ENCODE results near the gene NSD1. TPM values are rescaled to one million over a fixed set of nuclear protein-coding genes. Genes with fewer than 3 reads are reported as not detected.
"Not testable (repeated sequence)": the region's sequence is repeated elsewhere in the genome, so short reads cannot be mapped to it uniquely, and the experiment has no call there.

The NSD1 gene
- total and polyA plus RNA-seq, 2 donors (not counting 1 experiment from before 2014, with no cell fraction given), result 19.3 to 52.8 TPM

DNA sequence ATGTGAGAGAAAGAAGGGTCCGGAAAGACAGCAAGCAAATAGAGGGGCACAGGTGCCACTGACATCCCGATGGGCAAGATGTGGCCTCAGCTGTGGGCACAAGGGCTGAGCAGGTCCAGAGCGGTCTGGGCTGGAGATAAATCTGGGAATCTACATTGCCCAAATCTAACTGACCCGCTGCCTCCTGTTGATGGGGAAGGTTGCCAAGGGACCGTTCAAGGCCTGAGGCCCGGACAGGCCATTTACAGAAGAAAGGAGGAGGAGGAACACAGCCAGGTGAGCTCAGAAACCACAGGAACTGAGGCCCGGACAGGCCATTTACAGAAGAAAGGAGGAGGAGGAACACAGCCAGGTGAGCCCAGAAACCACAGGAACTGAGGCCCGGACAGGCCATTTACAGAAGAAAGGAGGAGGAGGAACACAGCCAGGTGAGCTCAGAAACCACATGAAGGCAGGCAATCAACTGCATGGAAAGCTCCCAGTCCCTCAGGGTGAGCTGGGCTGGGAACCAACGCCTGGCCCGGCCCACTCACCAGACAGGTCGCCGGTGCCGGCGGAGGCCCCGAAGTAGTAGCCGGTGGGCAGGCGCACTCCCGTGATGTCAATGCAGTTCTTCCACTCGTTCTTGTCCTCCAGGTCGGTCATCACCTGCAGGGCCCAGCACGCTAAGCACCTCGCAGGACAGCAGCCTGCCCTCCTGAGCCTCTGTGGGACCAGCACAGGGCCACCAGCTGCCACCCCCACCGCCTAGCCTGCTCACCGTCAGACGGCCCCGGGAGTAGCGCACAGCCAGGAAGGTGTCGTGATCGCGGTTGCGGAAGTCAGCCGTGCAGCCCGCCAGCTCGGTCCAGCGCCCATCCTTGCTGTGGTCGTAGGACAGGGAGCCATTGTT, 203.3 kb downstream of the NSD1 start:
- no peak for TF ChIP-seq EZH2 (IDR thresholded peaks at IDR 0.05; ENCODE audit: low read length, missing control alignments)
- TF ChIP-seq, protein P1, sequence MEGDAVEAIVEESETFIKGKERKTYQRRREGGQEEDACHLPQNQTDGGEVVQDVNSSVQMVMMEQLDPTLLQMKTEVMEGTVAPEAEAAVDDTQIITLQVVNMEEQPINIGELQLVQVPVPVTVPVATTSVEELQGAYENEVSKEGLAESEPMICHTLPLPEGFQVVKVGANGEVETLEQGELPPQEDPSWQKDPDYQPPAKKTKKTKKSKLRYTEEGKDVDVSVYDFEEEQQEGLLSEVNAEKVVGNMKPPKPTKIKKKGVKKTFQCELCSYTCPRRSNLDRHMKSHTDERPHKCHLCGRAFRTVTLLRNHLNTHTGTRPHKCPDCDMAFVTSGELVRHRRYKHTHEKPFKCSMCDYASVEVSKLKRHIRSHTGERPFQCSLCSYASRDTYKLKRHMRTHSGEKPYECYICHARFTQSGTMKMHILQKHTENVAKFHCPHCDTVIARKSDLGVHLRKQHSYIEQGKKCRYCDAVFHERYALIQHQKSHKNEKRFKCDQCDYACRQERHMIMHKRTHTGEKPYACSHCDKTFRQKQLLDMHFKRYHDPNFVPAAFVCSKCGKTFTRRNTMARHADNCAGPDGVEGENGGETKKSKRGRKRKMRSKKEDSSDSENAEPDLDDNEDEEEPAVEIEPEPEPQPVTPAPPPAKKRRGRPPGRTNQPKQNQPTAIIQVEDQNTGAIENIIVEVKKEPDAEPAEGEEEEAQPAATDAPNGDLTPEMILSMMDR (conservative IDR thresholded peaks at IDR 0.05 in 1 of 2, IDR thresholded peaks at IDR 0.05 in 1 of 2; ENCODE audit: low read depth in 1 of 2, low read length in 2 of 2), result no peak
- Histone ChIP-seq H3K79me2 (ENCODE audit: control insufficient read depth, insufficient read depth, low read length) (peaks cover 5% of the 10 kb centered on the region), H3K4me3 (replicated peaks in 1 of 4; ENCODE audit: control extremely low read depth in 1 of 4, insufficient read depth in 1 of 4, low read depth in 3 of 4, low read length in 4 of 4) (no peak overlapping the region), H3K27ac (ENCODE audit: insufficient read depth, low read length) (no peak overlapping the region), H3K4me1 (ENCODE audit: control insufficient read depth, extremely low read depth, insufficient read depth, low read length) (no peaks in the 10 kb centered on the region), H3K9ac (ENCODE audit: insufficient read depth, low read length) (no peak overlapping the region), H3K9me3 (ENCODE audit: control insufficient read depth, insufficient read depth, low read depth, low read length) (no peaks in the 10 kb centered on the region), H4K20me1 (ENCODE audit: control insufficient read depth, extremely low read depth, insufficient read depth, low read length) (no peaks in the 10 kb centered on the region), H3K27me3 (ENCODE audit: control insufficient read depth, insufficient read depth, low read length) (no peaks in the 10 kb centered on the region), H3K4me2 (ENCODE audit: extremely low read depth, insufficient read depth, low read length) (no peak overlapping the region), H2AFZ (ENCODE audit: low read length) (no peak overlapping the region), H3K36me3 (ENCODE audit: control insufficient read depth, insufficient read depth, low read length) (peaks cover 34% of the 10 kb centered on the region)
- DNase-seq (ENCODE audit: low read depth in 2 of 2), result no peak

DNA sequence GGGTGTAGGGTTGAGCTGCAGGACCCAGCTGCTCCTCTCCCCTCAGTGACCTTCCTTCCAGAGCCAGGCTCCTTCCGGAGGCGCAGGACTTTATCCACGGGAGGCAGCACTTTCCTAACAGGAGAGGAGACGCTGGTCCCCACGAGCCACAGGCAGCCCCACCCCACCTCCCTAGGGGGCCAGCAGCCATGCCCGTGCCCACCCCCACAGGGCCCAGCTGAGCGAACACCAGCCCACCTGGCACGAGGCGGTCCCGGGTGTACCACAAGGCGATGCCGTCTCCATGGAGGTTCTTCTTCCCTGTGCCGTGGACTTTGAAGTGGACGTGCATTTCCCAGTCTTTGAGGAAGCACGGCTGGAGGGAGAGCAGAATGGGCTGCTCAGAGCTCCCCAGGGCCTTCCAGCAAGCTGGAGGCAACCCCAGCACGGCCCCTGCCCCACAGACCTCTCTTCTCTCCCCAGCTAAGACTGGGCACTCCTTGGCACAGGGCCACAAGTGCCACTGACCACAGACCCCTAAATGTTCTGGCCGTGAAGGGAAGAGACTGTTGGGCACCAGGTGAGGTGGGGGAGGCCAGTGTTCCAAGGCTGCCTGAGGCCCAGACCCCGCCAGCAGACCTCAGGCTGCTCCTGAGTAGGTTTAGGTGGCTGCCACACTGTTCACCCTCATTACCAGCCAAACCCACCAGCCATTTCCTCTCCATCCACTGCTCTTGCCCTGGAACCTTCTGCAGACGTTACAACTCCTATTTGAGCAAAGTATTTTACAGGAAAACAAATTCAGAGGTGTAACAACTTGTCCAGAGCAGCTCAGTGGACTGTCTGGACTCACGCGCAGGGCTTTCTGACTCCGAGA, 204.9 kb downstream of the NSD1 start:
- Histone ChIP-seq H4K20me1 (ENCODE audit: control insufficient read depth, extremely low read depth, insufficient read depth, low read length) (no peaks in the 10 kb centered on the region), H3K9me3 (ENCODE audit: control insufficient read depth, insufficient read depth, low read depth, low read length) (no peaks in the 10 kb centered on the region), H3K27me3 (ENCODE audit: control insufficient read depth, insufficient read depth, low read length) (no peaks in the 10 kb centered on the region), H3K36me3 (ENCODE audit: control insufficient read depth, insufficient read depth, low read length) (peaks cover 28% of the 10 kb centered on the region), H3K4me1 (ENCODE audit: control insufficient read depth, extremely low read depth, insufficient read depth, low read length) (no peaks in the 10 kb centered on the region), H2AFZ (ENCODE audit: low read length) (no peak overlapping the region), H3K4me2 (ENCODE audit: extremely low read depth, insufficient read depth, low read length) (no peak overlapping the region), H3K27ac (ENCODE audit: insufficient read depth, low read length) (no peak overlapping the region), H3K4me3 (replicated peaks in 1 of 4; ENCODE audit: control extremely low read depth in 1 of 4, insufficient read depth in 1 of 4, low read depth in 3 of 4, low read length in 4 of 4) (no peak overlapping the region), H3K79me2 (ENCODE audit: control insufficient read depth, insufficient read depth, low read length) (peaks cover 9% of the 10 kb centered on the region), H3K9ac (ENCODE audit: insufficient read depth, low read length) (no peak overlapping the region)
- DNase-seq (ENCODE audit: low read depth in 2 of 2), result no peak
- TF ChIP-seq, protein P1 (conservative IDR thresholded peaks at IDR 0.05 in 1 of 2, IDR thresholded peaks at IDR 0.05 in 1 of 2; ENCODE audit: low read depth in 1 of 2, low read length in 2 of 2), result no peak
- TF ChIP-seq EZH2 (IDR thresholded peaks at IDR 0.05; ENCODE audit: low read length, missing control alignments), result no peak

DNA sequence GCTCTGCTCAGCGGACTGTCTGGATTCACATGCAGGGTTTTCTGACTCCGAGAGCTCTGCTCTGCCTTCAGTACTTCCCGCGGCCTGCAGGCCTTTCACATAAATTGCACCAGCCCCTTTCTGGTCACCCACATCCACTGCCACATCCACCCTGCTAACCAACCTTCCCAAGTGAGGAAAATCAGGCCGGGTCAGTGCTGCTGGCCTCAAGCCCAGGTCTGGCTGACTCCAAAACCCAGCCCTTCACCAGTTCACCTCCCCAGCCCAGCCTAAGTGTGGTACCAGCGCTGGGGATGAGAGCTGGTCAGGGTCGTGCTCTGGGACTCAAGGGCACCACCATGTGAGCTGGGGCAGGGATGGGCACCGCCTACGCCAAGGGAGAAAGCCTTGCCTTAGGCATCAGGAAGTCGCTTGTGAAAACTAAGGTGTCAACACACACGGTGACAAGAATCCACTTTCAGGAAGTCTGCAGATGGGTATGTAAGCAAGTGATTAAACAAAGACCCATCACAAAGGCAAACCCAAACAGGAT, 205.6 kb downstream of the NSD1 start:
- H3K27me3 ChIP-seq (ENCODE audit: control insufficient read depth, insufficient read depth, low read length), result no peaks in the 10 kb centered on the region
- H3K36me3 ChIP-seq (ENCODE audit: control insufficient read depth, insufficient read depth, low read length), result peaks cover 22% of the 10 kb centered on the region
- DNase-seq (ENCODE audit: low read depth in 2 of 2), result no peak
- no peak overlapping the region for H3K4me2 ChIP-seq (ENCODE audit: extremely low read depth, insufficient read depth, low read length)
- no peak overlapping the region for H3K4me3 ChIP-seq (replicated peaks in 1 of 4; ENCODE audit: control extremely low read depth in 1 of 4, insufficient read depth in 1 of 4, low read depth in 3 of 4, low read length in 4 of 4)
- H3K4me1 ChIP-seq (ENCODE audit: control insufficient read depth, extremely low read depth, insufficient read depth, low read length), result no peaks in the 10 kb centered on the region
- H3K9me3 ChIP-seq (ENCODE audit: control insufficient read depth, insufficient read depth, low read depth, low read length), result no peaks in the 10 kb centered on the region
- TF ChIP-seq, protein P1 (conservative IDR thresholded peaks at IDR 0.05 in 1 of 2, IDR thresholded peaks at IDR 0.05 in 1 of 2; ENCODE audit: low read depth in 1 of 2, low read length in 2 of 2), result no peak
- no peak for TF ChIP-seq EZH2 (IDR thresholded peaks at IDR 0.05; ENCODE audit: low read length, missing control alignments)
- H3K79me2 ChIP-seq (ENCODE audit: control insufficient read depth, insufficient read depth, low read length), result peaks cover 13% of the 10 kb centered on the region
- H4K20me1 ChIP-seq (ENCODE audit: control insufficient read depth, extremely low read depth, insufficient read depth, low read length), result no peaks in the 10 kb centered on the region
- no peak overlapping the region for H3K9ac ChIP-seq (ENCODE audit: insufficient read depth, low read length)
- H2AFZ ChIP-seq (ENCODE audit: low read length), result no peak overlapping the region
- no peak overlapping the region for H3K27ac ChIP-seq (ENCODE audit: insufficient read depth, low read length)

DNA sequence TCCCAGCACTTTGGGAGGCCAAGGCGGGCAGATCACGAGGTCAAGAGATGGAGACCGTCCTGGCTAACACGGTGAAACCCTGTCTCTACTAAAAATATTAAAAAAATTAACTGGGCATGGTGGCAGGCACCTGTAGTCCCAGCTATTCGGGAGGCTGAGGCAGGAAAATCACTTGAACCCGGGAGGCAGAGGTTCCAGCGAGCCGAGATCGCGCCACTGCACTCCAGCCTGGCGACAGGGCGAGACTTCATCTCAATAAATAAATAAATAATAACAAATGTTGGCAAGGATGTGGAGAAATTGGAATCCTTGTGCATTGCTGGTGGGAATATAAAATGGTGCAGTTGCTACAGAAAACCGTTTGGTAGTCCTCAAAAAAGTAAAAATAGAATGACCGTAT, 209.4 kb downstream of the NSD1 start:
- DNase-seq (ENCODE audit: low read depth in 2 of 2); H3K4me1 ChIP-seq (ENCODE audit: control insufficient read depth, extremely low read depth, insufficient read depth, low read length); H2AFZ ChIP-seq (ENCODE audit: low read length); H3K9ac ChIP-seq (ENCODE audit: insufficient read depth, low read length); H3K36me3 ChIP-seq (ENCODE audit: control insufficient read depth, insufficient read depth, low read length); H3K4me2 ChIP-seq (ENCODE audit: extremely low read depth, insufficient read depth, low read length); H3K27me3 ChIP-seq (ENCODE audit: control insufficient read depth, insufficient read depth, low read length); H3K9me3 ChIP-seq (ENCODE audit: control insufficient read depth, insufficient read depth, low read depth, low read length); H3K4me3 ChIP-seq (replicated peaks in 1 of 4; ENCODE audit: control extremely low read depth in 1 of 4, insufficient read depth in 1 of 4, low read depth in 3 of 4, low read length in 4 of 4); H4K20me1 ChIP-seq (ENCODE audit: control insufficient read depth, extremely low read depth, insufficient read depth, low read length); H3K27ac ChIP-seq (ENCODE audit: insufficient read depth, low read length): not testable (repeated sequence)
- peaks cover 35% of the 10 kb centered on the region for H3K79me2 ChIP-seq (ENCODE audit: control insufficient read depth, insufficient read depth, low read length)

Measured in fibroblast of lung (primary cell).